ENCODE measurements around the gene CTIF.

Gene CTIF

DNA sequence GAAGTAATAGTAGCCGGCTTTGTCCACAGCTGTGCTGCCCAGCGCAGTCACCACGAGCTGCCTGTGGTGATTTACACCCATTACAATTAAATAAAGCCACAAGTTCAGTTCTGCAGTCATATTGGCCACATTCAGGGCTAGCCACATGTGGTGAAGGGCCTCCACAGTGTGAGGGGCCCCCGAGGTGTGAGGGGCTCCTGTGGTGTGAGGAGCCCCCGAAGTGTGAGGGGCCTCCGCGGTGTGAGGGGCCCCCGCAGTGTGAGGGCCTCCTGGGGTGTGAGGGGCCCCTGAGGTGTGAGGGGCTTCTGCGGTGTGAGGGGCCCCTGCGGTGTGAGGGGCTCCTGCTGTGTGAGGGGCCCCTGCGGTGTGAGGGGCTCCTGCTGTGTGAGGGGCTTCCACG is 191.2 kb downstream of the CTIF start:
- H3K36me3 ChIP-seq = no peaks in the 10 kb centered on the region
- H3K9me3 ChIP-seq = no peaks in the 10 kb centered on the region
- H3K4me3 ChIP-seq (ENCODE audit: low read depth in 1 of 2, low read length in 1 of 2) = no peak overlapping the region
- no peaks in the 10 kb centered on the region for H3K27me3 ChIP-seq
- H3K4me1 ChIP-seq (ENCODE audit: control insufficient read depth in 1 of 2, insufficient read depth in 1 of 2, low read depth in 1 of 2, low read length in 1 of 2) = no peaks in the 10 kb centered on the region
- no peak for TF ChIP-seq CTCF (IDR thresholded peaks at IDR 0.05)
- no peak overlapping the region for H3K27ac ChIP-seq

- Histone ChIP-seq H3K9me3 (no peaks in the 10 kb centered on the region), H3K27me3 (no peaks in the 10 kb centered on the region), H3K27ac (no peak overlapping the region), H3K4me1 (ENCODE audit: control insufficient read depth in 1 of 2, insufficient read depth in 1 of 2, low read depth in 1 of 2, low read length in 1 of 2) (no peaks in the 10 kb centered on the region), H3K4me3 (ENCODE audit: low read depth in 1 of 2, low read length in 1 of 2) (no peak overlapping the region), H3K36me3 (no peaks in the 10 kb centered on the region)
- no peak for TF ChIP-seq CTCF (IDR thresholded peaks at IDR 0.05)
Measured at GRCh38 chr18:48732767-48733424, 194.1 kb downstream of the CTIF start.

DNA sequence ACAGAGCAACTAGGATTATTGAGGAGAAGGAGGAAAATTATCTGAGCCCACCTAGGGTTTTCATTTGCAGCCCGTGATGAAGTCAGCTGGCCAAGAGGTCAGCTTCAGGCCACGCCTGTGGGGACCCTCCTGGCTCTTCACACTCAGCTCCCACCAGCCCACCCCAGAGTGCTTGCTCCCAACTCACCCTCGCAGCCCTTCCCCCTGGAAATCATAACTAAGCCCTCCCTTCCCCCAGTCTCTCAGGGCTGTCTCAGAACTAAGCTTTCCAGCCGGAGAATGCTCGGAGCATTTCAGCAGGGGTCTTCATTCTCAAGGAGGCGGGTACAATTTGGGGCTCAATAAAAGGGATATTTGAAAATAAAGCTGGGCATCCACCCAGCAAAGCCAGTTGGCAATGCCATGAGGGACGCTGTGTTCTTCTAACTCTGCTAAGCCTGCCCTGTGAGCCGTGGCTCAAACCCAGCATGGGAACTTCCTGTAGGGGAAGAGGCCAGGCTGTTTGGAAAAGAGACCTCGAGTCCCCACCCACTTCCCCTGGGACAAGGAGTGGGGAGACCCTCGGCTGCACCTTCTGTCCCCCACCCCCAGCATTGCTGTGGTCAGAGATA is 194.9 kb downstream of the CTIF start:
- H3K36me3 ChIP-seq = no peaks in the 10 kb centered on the region
- H3K27ac ChIP-seq = no peak overlapping the region
- H3K9me3 ChIP-seq = no peaks in the 10 kb centered on the region
- no peaks in the 10 kb centered on the region for H3K27me3 ChIP-seq
- TF ChIP-seq CTCF (IDR thresholded peaks at IDR 0.05) = no peak
- no peaks in the 10 kb centered on the region for H3K4me1 ChIP-seq (ENCODE audit: control insufficient read depth in 1 of 2, insufficient read depth in 1 of 2, low read depth in 1 of 2, low read length in 1 of 2)
- no peak overlapping the region for H3K4me3 ChIP-seq (ENCODE audit: low read depth in 1 of 2, low read length in 1 of 2)

DNA sequence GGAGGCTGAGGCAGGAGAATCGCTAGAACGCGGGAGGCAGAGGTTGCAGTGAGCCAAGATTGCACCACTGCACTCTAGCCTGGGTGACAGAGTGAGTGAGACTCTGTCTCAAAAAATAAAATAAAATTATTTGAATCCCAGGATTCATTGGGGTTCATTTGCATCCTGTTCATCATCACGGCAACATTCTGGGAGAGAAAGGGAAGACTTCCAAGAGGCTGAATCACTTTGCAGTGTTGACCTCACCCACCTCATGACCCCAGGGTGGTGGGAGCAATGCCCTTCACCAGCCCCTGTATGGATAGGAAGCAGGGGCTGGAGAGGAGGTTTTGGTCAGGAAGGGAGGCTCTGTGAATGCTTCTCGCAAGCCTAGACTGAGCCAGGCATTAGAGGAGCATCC is 195.6 kb downstream of the CTIF start:
- Histone ChIP-seq H3K36me3 (no peaks in the 10 kb centered on the region), H3K27ac (no peak overlapping the region), H3K9me3 (no peaks in the 10 kb centered on the region), H3K27me3 (no peaks in the 10 kb centered on the region), H3K4me1 (ENCODE audit: control insufficient read depth in 1 of 2, insufficient read depth in 1 of 2, low read depth in 1 of 2, low read length in 1 of 2) (no peaks in the 10 kb centered on the region), H3K4me3 (ENCODE audit: low read depth in 1 of 2, low read length in 1 of 2) (no peak overlapping the region)
- no peak for TF ChIP-seq CTCF (IDR thresholded peaks at IDR 0.05)

DNA sequence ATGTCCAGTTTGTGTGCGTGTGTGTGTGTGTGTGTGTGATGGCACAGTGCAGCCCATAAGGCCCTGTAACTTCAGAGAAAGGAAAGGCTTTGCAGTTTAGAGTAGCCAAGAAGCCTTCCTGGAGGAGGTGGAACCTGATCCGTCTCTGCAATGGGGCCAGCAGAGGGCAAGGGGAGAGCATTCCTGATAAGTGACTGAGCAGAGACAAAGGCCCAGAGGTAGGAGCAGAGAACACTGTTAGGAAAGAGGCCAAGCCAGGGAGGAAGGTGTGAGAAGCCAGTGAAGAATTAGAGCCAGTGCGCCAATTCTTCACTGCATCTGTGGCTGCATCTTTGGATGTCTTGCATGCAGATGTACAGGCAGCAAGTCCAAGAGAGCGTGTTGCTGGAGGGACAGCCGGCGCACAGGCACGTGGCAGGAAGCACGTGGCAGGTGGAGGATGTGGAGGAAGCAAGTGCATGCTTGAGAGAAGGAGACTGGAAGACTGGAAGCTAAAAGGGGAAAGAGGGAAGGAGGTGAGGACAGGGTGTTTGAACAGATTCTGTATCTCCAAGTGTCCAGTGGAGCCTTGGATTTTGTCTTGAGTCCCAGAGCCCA is 196.3 kb downstream of the CTIF start:
- no peaks in the 10 kb centered on the region for H3K4me1 ChIP-seq (ENCODE audit: control insufficient read depth in 1 of 2, insufficient read depth in 1 of 2, low read depth in 1 of 2, low read length in 1 of 2)
- H3K27ac ChIP-seq = no peak overlapping the region
- no peak overlapping the region for H3K4me3 ChIP-seq (ENCODE audit: low read depth in 1 of 2, low read length in 1 of 2)
- no peaks in the 10 kb centered on the region for H3K9me3 ChIP-seq
- no peaks in the 10 kb centered on the region for H3K27me3 ChIP-seq
- H3K36me3 ChIP-seq = no peaks in the 10 kb centered on the region
- no peak for TF ChIP-seq CTCF (IDR thresholded peaks at IDR 0.05)
